ENCODE measurements around the gene PIH1D1.

Gene PIH1D1

GRCh38 chr19:49432141-49433073, 19.2 kb downstream of the PIH1D1 start:
- DNase-seq = no peak

GRCh38 chr19:49431330-49431749, 20.3 kb downstream of the PIH1D1 start:
- no peak for DNase-seq

- no peak for DNase-seq
These were observed 20.8 kb downstream of the PIH1D1 start for GRCh38 chr19:49430678-49431329.

GRCh38 chr19:49430172-49430677, 21.4 kb downstream of the PIH1D1 start:
- DNase-seq = no peak

- DNase-seq = no peak
These were observed 22.8 kb downstream of the PIH1D1 start for GRCh38 chr19:49428547-49429451.

- DNase-seq = no peak
These were observed 23.6 kb downstream of the PIH1D1 start for GRCh38 chr19:49427855-49428546.

- DNase-seq = no peak
These were observed 24.3 kb downstream of the PIH1D1 start for GRCh38 chr19:49427339-49427738.

GRCh38 chr19:49425922-49426592, 25.6 kb downstream of the PIH1D1 start:
- DNase-seq = no peak

- no peak for DNase-seq
These were observed 26.4 kb downstream of the PIH1D1 start, which contains the start of gene GFY for GRCh38 chr19:49425178-49425577. Gene GFY (plus strand): TSS chr19:49425388. CDS start chr19:49426431, 1,043 bp downstream.

- no peak for DNase-seq
These were observed 27.7 kb downstream of the PIH1D1 start for GRCh38 chr19:49423985-49424303.

GRCh38 chr19:49423071-49423984, 28.3 kb downstream of the PIH1D1 start, which contains the start of gene PTH2:
Gene PTH2 (minus strand): TSS chr19:49423441. CDS start chr19:49423339, 102 bp downstream.
- no peak for DNase-seq

GRCh38 chr19:49422407-49423070, 29.1 kb downstream of the PIH1D1 start:
- DNase-seq = no peak

GRCh38 chr19:49421878-49422202, 29.8 kb downstream of the PIH1D1 start:
- DNase-seq = no peak

- no peak for DNase-seq
These were observed 30.4 kb downstream of the PIH1D1 start for GRCh38 chr19:49421039-49421877.

- no peak for DNase-seq
These were observed 31.4 kb downstream of the PIH1D1 start for GRCh38 chr19:49420227-49420626.

GRCh38 chr19:49419173-49419572, 32.4 kb downstream of the PIH1D1 start:
- no peak for DNase-seq

- no peak for DNase-seq
These were observed 33.1 kb downstream of the PIH1D1 start for GRCh38 chr19:49418511-49418910.

GRCh38 chr19:49417088-49417487, 34.5 kb downstream of the PIH1D1 start:
- DNase-seq = no peak

- DNase-seq = no peak
These were observed 35.8 kb downstream of the PIH1D1 start for GRCh38 chr19:49415810-49416200.
